Kidney epithelial cell (primary cell): ENCODE data around the gene DHX35. TPM values are rescaled to one million over a fixed set of nuclear protein-coding genes. Genes with fewer than 3 reads are reported as not detected.
A peak's percentile ranks its signal among the peaks of the same experiment; 100 is the strongest.

Experiments
- DNase-seq: peaks from one replicate; pipeline ENCODE4 v3.0.0-alpha.2; 2010; ENCODE audit warnings: low read depth
- H3K27me3 ChIP-seq: 2 replicates; pipeline ENCODE4 v1.6.0; 2011; ENCODE audit warnings: low read length; ENCODE audit not compliant: control insufficient read depth, insufficient read depth
- H3K36me3 ChIP-seq: 2 replicates; pipeline ENCODE4 v1.5.1; 2011; ENCODE audit warnings: low read length; ENCODE audit not compliant: control insufficient read depth, insufficient read depth
- H3K4me3 ChIP-seq: 2 replicates; pipeline ENCODE4 v1.5.1; 2011; ENCODE audit warnings: low read depth, mild to moderate bottlenecking, control low read depth, low read length
- CTCF ChIP-seq: IDR thresholded peaks from 2 replicates; pipeline ENCODE4 v1.5.1; 2011; ENCODE audit warnings: mild to moderate bottlenecking, moderate library complexity, low read length, control low read depth, inconsistent platforms; ENCODE audit not compliant: insufficient read depth, poor library complexity, severe bottlenecking
- total RNA-seq: library from RNA; depleted of rRNA; stranded (reverse); fragments of >200 nt; gene quantifications from 2 replicates; pipeline ENCODE4 v1.2.3, GENCODE V29; 2015

Gene DHX35
- total RNA-seq, 1 donor from 2014 or later: 7.4 TPM

GRCh38 chr20:39072132-39072531 is 110.0 kb downstream of the DHX35 start:
- DNase-seq: no peak
- Histone ChIP-seq H3K36me3 (no peaks in the 10 kb centered on the region), H3K27me3 (no peaks in the 10 kb centered on the region), H3K4me3 (no peak overlapping the region)
- no peak for TF ChIP-seq CTCF

GRCh38 chr20:39072653-39073052 is 110.5 kb downstream of the DHX35 start:
- no peak for TF ChIP-seq CTCF
- DNase-seq: no peak
- no peak overlapping the region for H3K4me3 ChIP-seq
- no peaks in the 10 kb centered on the region for H3K36me3 ChIP-seq
- no peaks in the 10 kb centered on the region for H3K27me3 ChIP-seq

GRCh38 chr20:39075731-39076130 is 113.6 kb downstream of the DHX35 start:
- Histone ChIP-seq H3K36me3 (no peaks in the 10 kb centered on the region), H3K4me3 (no peak overlapping the region), H3K27me3 (no peaks in the 10 kb centered on the region)
- no peak for DNase-seq
- no peak for TF ChIP-seq CTCF

- no peaks in the 10 kb centered on the region for H3K27me3 ChIP-seq
- TF ChIP-seq CTCF: no peak
- H3K36me3 ChIP-seq: no peaks in the 10 kb centered on the region
- no peak for DNase-seq
- H3K4me3 ChIP-seq: no peak overlapping the region
These were observed 114.8 kb downstream of the DHX35 start for GRCh38 chr20:39076958-39077357.

GRCh38 chr20:39080326-39080725 is 118.2 kb downstream of the DHX35 start:
- Histone ChIP-seq H3K4me3 (no peak overlapping the region), H3K27me3 (no peaks in the 10 kb centered on the region), H3K36me3 (no peaks in the 10 kb centered on the region)
- no peak for TF ChIP-seq CTCF
- DNase-seq: no peak

GRCh38 chr20:39081255-39081654 is 119.1 kb downstream of the DHX35 start:
- Histone ChIP-seq H3K27me3 (no peaks in the 10 kb centered on the region), H3K4me3 (no peak overlapping the region), H3K36me3 (no peaks in the 10 kb centered on the region)
- peak; percentile 90 for TF ChIP-seq CTCF
- DNase-seq: peak; percentile 23
